Bronchial epithelial cell (primary cell): ENCODE measurements around the gene GNA14. TPM values are rescaled to one million over a fixed set of nuclear protein-coding genes. Genes with fewer than 3 reads are reported as not detected.
A peak's percentile ranks its signal among the peaks of the same experiment; 100 is the strongest.
"Not testable (repeated sequence)": the region's sequence is repeated elsewhere in the genome, so short reads cannot be mapped to it uniquely, and the experiment has no call there.

Experiments
- DNase-seq: peaks from one replicate; pipeline ENCODE4 v3.0.0-alpha.2; 2010; ENCODE audit warnings: low read depth
- FAIRE-seq: peaks from 2 replicates; lab custom pipeline; 2011; peaks lifted over from hg19 to GRCh38; lab: Jason Lieb, UNC
- H3K27me3 ChIP-seq: 2 replicates; pipeline ENCODE4 v1.5.1; 2011; ENCODE audit warnings: low read length; ENCODE audit not compliant: control insufficient read depth, insufficient read depth
- H3K36me3 ChIP-seq: 2 replicates; pipeline ENCODE4 v1.5.1; 2011; ENCODE audit warnings: low read length; ENCODE audit not compliant: control insufficient read depth, insufficient read depth
- H3K4me3 ChIP-seq: 2 replicates; pipeline ENCODE4 v1.5.1; 2011; ENCODE audit warnings: mild to moderate bottlenecking, low read depth, low read length, control low read depth
- CTCF ChIP-seq: IDR thresholded peaks from 2 replicates; pipeline ENCODE4 v1.5.1; 2011; ENCODE audit warnings: mild to moderate bottlenecking, moderate library complexity, low read length, control low read depth, inconsistent platforms; ENCODE audit not compliant: insufficient read depth, severe bottlenecking
- total RNA-seq: library from RNA; depleted of rRNA; stranded (reverse); fragments of >200 nt; gene quantifications from 2 replicates; pipeline ENCODE4 v1.2.1, GENCODE V29; 2014

Gene GNA14
- total RNA-seq, 1 donor from 2014 or later = not detected

GRCh38 chr9:77497322-77498198, 150.6 kb downstream of the GNA14 start:
- FAIRE-seq (no peak), DNase-seq (no peak)
- H3K27me3 ChIP-seq = no peaks in the 10 kb centered on the region
- no peak for TF ChIP-seq CTCF
- no peak overlapping the region for H3K4me3 ChIP-seq
- H3K36me3 ChIP-seq = no peaks in the 10 kb centered on the region

GRCh38 chr9:77495834-77496671, 152.1 kb downstream of the GNA14 start:
- H3K27me3 ChIP-seq = no peaks in the 10 kb centered on the region
- no peak overlapping the region for H3K4me3 ChIP-seq
- DNase-seq (peak; percentile 33), FAIRE-seq (no peak)
- H3K36me3 ChIP-seq = no peaks in the 10 kb centered on the region
- no peak for TF ChIP-seq CTCF

- DNase-seq, FAIRE-seq, H3K4me3 ChIP-seq, H3K36me3 ChIP-seq, H3K27me3 ChIP-seq: not testable (repeated sequence)
These were observed 157.8 kb downstream of the GNA14 start for GRCh38 chr9:77490279-77490678.

GRCh38 chr9:77489405-77490163, 158.5 kb downstream of the GNA14 start:
- H3K36me3 ChIP-seq, H3K4me3 ChIP-seq, DNase-seq, H3K27me3 ChIP-seq, FAIRE-seq: not testable (repeated sequence)

- TF ChIP-seq CTCF = peak; percentile 39
- H3K27me3 ChIP-seq = no peaks in the 10 kb centered on the region
- H3K4me3 ChIP-seq = no peak overlapping the region
- FAIRE-seq (peak; percentile 32), DNase-seq (peak; percentile 29)
- no peaks in the 10 kb centered on the region for H3K36me3 ChIP-seq
These were observed 159.5 kb downstream of the GNA14 start for GRCh38 chr9:77488439-77489126.

GRCh38 chr9:77486968-77487367, 161.2 kb downstream of the GNA14 start:
- Histone ChIP-seq H3K36me3 (no peaks in the 10 kb centered on the region), H3K27me3 (no peaks in the 10 kb centered on the region), H3K4me3 (no peak overlapping the region)
- no peak for TF ChIP-seq CTCF
- DNase-seq (peak; percentile 70), FAIRE-seq (no peak)
